ENCODE data around the gene PPP4R2.

DNA sequence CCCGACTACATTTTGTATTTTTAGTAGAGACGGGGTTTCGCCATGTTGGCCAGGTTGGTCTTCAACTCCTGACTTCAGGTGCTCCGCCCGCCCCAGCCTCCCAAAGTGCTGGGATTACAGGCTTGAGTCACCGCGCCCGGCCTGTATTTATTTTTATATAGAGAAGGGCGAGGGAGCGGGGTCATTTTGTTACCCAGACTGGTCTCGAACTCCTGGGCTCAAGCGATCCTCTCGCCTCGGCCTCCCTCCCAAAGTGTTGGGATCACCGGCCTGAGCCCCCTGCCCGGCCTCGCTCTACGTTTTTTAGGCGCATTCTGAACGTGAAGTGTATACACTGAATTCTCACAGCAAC, 514 bp upstream of the PPP4R2 start:
- TF ChIP-seq GATA2 (IDR thresholded peaks at IDR 0.05; ENCODE audit: insufficient read depth, insufficient read length, low read depth, low read length) (no peak), POLR2A (IDR thresholded peaks at IDR 0.05; ENCODE audit: low read depth, low read length) (no peak), MYC (IDR thresholded peaks at IDR 0.05; ENCODE audit: low read depth, low read length) (no peak), POLR2AphosphoS5 (IDR thresholded peaks at IDR 0.05; ENCODE audit: insufficient read depth, low read depth, low read length) (no peak), FOS (IDR thresholded peaks at IDR 0.05; ENCODE audit: borderline replicate concordance, insufficient read depth, low read length) (no peak), EZH2 (IDR thresholded peaks at IDR 0.05; ENCODE audit: borderline replicate concordance, low read depth, low read length, severe bottlenecking) (no peak), JUN (IDR thresholded peaks at IDR 0.05; ENCODE audit: borderline replicate concordance, insufficient read depth, insufficient read length, low read depth) (no peak)
- TF ChIP-seq, protein P1, sequence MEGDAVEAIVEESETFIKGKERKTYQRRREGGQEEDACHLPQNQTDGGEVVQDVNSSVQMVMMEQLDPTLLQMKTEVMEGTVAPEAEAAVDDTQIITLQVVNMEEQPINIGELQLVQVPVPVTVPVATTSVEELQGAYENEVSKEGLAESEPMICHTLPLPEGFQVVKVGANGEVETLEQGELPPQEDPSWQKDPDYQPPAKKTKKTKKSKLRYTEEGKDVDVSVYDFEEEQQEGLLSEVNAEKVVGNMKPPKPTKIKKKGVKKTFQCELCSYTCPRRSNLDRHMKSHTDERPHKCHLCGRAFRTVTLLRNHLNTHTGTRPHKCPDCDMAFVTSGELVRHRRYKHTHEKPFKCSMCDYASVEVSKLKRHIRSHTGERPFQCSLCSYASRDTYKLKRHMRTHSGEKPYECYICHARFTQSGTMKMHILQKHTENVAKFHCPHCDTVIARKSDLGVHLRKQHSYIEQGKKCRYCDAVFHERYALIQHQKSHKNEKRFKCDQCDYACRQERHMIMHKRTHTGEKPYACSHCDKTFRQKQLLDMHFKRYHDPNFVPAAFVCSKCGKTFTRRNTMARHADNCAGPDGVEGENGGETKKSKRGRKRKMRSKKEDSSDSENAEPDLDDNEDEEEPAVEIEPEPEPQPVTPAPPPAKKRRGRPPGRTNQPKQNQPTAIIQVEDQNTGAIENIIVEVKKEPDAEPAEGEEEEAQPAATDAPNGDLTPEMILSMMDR (IDR thresholded peaks at IDR 0.05; ENCODE audit: extremely low read depth in 1 of 2, insufficient read depth in 1 of 2, low read depth in 1 of 2, low read length in 2 of 2), result no peak
- TF ChIP-seq, protein P2, sequence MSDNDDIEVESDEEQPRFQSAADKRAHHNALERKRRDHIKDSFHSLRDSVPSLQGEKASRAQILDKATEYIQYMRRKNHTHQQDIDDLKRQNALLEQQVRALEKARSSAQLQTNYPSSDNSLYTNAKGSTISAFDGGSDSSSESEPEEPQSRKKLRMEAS (IDR thresholded peaks at IDR 0.05; ENCODE audit: insufficient read depth, insufficient read length), result no peak

Data from endothelial cell of umbilical vein (primary cell).